ENCODE results near the gene MRPL47. TPM values are rescaled to one million over a fixed set of nuclear protein-coding genes. Genes with fewer than 3 reads are reported as not detected.

Gene MRPL47
- total and polyA plus RNA-seq, 2 donors from 2014 or later, result 26.2 to 86.2 TPM

DNA sequence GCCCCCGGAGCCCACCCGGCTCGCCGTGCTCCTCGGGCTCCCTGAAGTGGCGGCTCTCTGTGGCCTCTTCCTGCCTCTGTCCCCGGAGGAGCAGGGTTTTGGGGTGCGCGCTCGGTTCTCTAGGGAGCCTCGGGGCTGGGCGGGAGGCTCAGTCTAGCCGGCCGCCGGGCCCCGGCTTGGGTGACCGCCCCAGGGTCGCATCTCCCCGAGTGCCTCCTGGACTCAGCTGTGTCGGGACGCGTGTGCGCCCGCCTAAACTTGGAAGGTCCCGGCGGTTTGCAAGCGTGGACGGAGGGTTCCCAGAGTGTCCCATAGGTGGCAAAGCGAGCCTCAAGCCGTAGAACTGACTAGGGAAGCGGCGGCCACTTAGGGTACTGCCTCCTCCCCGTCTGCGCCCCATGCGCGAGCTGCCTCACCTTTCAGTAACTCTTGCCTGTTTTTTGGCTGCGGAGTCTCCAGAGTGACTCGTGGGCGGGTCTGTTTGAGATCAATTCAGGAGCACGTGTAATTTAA is 41.1 kb downstream of the MRPL47 start:
- Histone ChIP-seq H3K36me3 (ENCODE audit: control insufficient read depth in 2 of 3, insufficient read depth in 3 of 3, low read length in 3 of 3) (no peaks in the 10 kb centered on the region), H3K9ac (ENCODE audit: low read length in 3 of 3) (peak overlapping the region; percentile 24 to 72 (median 48)), H3K27me3 (ENCODE audit: control insufficient read depth, insufficient read depth, low read length) (no peaks in the 10 kb centered on the region), H3K4me3 (ENCODE audit: low read length in 3 of 3) (peak overlapping the region; percentile 40 to 87 (median 83)), H3K4me1 (ENCODE audit: control insufficient read depth in 2 of 3, insufficient read depth in 2 of 3, low read depth in 1 of 3, low read length in 3 of 3) (peaks cover 0 to 4% (median 4%) of the 10 kb centered on the region in 3 donors), H3K9me3 (ENCODE audit: control insufficient read depth in 2 of 3, insufficient read depth in 1 of 3, low read length in 3 of 3) (no peaks in the 10 kb centered on the region), H3K27ac (ENCODE audit: low read depth in 2 of 2, low read length in 2 of 2) (peak overlapping the region; percentile 70)
- DNase-seq (peak; percentile 78 to 88 (median 85)), FAIRE-seq (no peak)
- intact Hi-C loops (cut with DNase I), result no loop called here
- TF ChIP-seq, protein P1, sequence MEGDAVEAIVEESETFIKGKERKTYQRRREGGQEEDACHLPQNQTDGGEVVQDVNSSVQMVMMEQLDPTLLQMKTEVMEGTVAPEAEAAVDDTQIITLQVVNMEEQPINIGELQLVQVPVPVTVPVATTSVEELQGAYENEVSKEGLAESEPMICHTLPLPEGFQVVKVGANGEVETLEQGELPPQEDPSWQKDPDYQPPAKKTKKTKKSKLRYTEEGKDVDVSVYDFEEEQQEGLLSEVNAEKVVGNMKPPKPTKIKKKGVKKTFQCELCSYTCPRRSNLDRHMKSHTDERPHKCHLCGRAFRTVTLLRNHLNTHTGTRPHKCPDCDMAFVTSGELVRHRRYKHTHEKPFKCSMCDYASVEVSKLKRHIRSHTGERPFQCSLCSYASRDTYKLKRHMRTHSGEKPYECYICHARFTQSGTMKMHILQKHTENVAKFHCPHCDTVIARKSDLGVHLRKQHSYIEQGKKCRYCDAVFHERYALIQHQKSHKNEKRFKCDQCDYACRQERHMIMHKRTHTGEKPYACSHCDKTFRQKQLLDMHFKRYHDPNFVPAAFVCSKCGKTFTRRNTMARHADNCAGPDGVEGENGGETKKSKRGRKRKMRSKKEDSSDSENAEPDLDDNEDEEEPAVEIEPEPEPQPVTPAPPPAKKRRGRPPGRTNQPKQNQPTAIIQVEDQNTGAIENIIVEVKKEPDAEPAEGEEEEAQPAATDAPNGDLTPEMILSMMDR (IDR thresholded peaks at IDR 0.05; ENCODE audit: borderline replicate concordance, extremely low read depth, insufficient read depth), result no peak

DNA sequence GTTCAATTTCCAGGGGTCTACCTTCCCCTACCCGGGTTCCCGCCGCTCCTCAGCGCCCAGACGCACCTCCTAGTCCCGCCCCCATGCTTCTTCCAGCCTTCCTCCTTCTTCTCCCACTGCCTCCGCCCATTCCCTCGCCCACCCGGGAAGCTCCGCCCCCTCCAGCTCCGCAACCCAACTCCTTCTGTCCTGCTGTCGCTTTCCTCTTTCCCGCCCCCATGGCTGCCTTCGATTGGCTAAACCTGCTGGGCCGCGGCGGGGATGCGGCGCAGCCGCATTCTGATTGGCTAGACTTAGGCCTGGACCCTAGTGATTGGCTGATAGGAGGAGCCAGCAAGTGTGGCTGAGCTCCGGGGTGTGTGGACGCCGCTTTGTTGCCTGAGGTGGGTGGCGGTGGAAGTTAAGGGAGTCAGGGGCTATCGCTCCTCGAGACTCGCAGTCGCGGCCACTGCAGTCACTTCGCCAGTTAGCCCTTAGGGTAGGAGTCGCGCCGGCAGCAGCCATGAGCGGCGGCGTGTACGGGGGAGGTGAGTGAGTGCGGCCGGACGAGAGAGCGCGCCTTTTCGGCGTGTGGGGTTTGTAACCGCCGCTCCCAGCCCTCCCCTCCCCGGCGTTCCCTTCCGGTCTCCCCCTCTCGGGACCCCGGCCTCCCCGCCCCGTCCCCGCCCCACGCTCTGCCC is 41.7 kb downstream of the MRPL47 start, which contains the start of gene ACTL6A:
Gene ACTL6A (plus strand): TSS at position 336 of the 680 bp plus-strand sequence. CDS start 167 bp downstream, at position 503.
- Histone ChIP-seq H3K27me3 (ENCODE audit: control insufficient read depth, insufficient read depth, low read length) (no peaks in the 10 kb centered on the region), H3K4me3 (ENCODE audit: low read length in 3 of 3) (peak within 1 kb of the TSS; percentile 83 to 91 (median 87)), H3K27ac (ENCODE audit: low read depth in 2 of 2, low read length in 2 of 2) (peak within 1 kb of the TSS; percentile 70), H3K36me3 (ENCODE audit: control insufficient read depth in 2 of 3, insufficient read depth in 3 of 3, low read length in 3 of 3) (no peaks in the 10 kb centered on the region), H3K9me3 (ENCODE audit: control insufficient read depth in 2 of 3, insufficient read depth in 1 of 3, low read length in 3 of 3) (no peaks in the 10 kb centered on the region), H3K4me1 (ENCODE audit: control insufficient read depth in 2 of 3, insufficient read depth in 2 of 3, low read depth in 1 of 3, low read length in 3 of 3) (peaks cover 0 to 4% (median 4%) of the 10 kb centered on the region in 3 donors), H3K9ac (ENCODE audit: low read length in 3 of 3) (peak within 1 kb of the TSS; percentile 48 to 80 (median 72))
- TF ChIP-seq, protein P1 (IDR thresholded peaks at IDR 0.05; ENCODE audit: borderline replicate concordance, extremely low read depth, insufficient read depth), result no peak
- DNase-seq (peak; percentile 100), FAIRE-seq (peak; percentile 98)
- intact Hi-C loops (cut with DNase I), result no loop called here

DNA sequence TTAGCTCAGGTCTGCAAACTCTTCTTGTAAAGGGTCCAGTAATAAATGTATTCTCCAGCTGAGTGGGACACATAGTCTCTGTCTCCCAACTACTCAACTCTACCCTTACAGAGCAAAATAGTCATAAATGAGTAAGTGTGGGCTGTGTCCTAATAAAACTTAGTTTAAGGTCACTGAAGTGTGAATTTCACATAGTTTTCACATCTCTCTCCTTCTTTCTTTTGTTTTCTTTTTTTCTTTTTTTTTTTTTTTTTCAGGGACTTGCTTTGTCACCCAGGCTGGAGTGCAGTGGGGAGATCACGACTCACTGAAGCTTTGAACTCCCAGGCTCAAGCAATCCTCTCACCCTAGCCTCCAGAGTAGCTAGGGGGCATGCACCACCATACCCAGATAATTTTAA is 43.6 kb downstream of the MRPL47 start:
- Histone ChIP-seq H3K27me3 (ENCODE audit: control insufficient read depth, insufficient read depth, low read length) (no peaks in the 10 kb centered on the region), H3K36me3 (ENCODE audit: control insufficient read depth in 2 of 3, insufficient read depth in 3 of 3, low read length in 3 of 3) (no peaks in the 10 kb centered on the region), H3K9ac (ENCODE audit: low read length in 3 of 3) (no peak overlapping the region), H3K9me3 (ENCODE audit: control insufficient read depth in 2 of 3, insufficient read depth in 1 of 3, low read length in 3 of 3) (no peaks in the 10 kb centered on the region), H3K27ac (ENCODE audit: low read depth in 2 of 2, low read length in 2 of 2) (no peak overlapping the region), H3K4me1 (ENCODE audit: control insufficient read depth in 2 of 3, insufficient read depth in 2 of 3, low read depth in 1 of 3, low read length in 3 of 3) (peaks cover 0 to 4% (median 4%) of the 10 kb centered on the region in 3 donors), H3K4me3 (ENCODE audit: low read length in 3 of 3) (no peak overlapping the region)
- TF ChIP-seq, protein P1 (IDR thresholded peaks at IDR 0.05; ENCODE audit: borderline replicate concordance, extremely low read depth, insufficient read depth), result no peak
- intact Hi-C loops (cut with DNase I), result no loop called here
- FAIRE-seq (no peak), DNase-seq (no peak)
